GM20000 (cell line): ENCODE data around the gene PLPP3.

Experiments
- DNase-seq: peaks from one replicate; pipeline ENCODE4 v3.0.0; 2012; ENCODE audit warnings: low spot score
- CTCF ChIP-seq: IDR thresholded peaks from 2 replicates; pipeline ENCODE4 v1.5.1; 2012; ENCODE audit warnings: mild to moderate bottlenecking, control low read depth; ENCODE audit errors: extremely low read depth, missing control alignments

Gene PLPP3

GRCh38 chr1:56457756-56458375 lies 121.5 kb downstream of the PLPP3 start:
- no peak for TF ChIP-seq CTCF
- DNase-seq, result no peak

GRCh38 chr1:56456435-56457101 lies 122.8 kb downstream of the PLPP3 start:
- no peak for TF ChIP-seq CTCF
- DNase-seq, result no peak

GRCh38 chr1:56453417-56454078 lies 125.8 kb downstream of the PLPP3 start:
- TF ChIP-seq CTCF, result no peak
- no peak for DNase-seq

- TF ChIP-seq CTCF, result no peak
- no peak for DNase-seq
These were observed 126.3 kb downstream of the PLPP3 start for GRCh38 chr1:56453016-56453415.

GRCh38 chr1:56452027-56453011 lies 127.0 kb downstream of the PLPP3 start:
- no peak for DNase-seq
- no peak for TF ChIP-seq CTCF

GRCh38 chr1:56451491-56451890 lies 127.9 kb downstream of the PLPP3 start:
- no peak for TF ChIP-seq CTCF
- DNase-seq, result no peak
